NCI-H1436 (cell line): Measurements from ENCODE around the gene SNX20.
A peak's percentile ranks its signal among the peaks of the same experiment; 100 is the strongest.

Experiments
- DNase-seq: peaks from one replicate; lab custom pipeline; 2025; lab: John Stamatoyannopoulos, UW

The SNX20 gene

DNA sequence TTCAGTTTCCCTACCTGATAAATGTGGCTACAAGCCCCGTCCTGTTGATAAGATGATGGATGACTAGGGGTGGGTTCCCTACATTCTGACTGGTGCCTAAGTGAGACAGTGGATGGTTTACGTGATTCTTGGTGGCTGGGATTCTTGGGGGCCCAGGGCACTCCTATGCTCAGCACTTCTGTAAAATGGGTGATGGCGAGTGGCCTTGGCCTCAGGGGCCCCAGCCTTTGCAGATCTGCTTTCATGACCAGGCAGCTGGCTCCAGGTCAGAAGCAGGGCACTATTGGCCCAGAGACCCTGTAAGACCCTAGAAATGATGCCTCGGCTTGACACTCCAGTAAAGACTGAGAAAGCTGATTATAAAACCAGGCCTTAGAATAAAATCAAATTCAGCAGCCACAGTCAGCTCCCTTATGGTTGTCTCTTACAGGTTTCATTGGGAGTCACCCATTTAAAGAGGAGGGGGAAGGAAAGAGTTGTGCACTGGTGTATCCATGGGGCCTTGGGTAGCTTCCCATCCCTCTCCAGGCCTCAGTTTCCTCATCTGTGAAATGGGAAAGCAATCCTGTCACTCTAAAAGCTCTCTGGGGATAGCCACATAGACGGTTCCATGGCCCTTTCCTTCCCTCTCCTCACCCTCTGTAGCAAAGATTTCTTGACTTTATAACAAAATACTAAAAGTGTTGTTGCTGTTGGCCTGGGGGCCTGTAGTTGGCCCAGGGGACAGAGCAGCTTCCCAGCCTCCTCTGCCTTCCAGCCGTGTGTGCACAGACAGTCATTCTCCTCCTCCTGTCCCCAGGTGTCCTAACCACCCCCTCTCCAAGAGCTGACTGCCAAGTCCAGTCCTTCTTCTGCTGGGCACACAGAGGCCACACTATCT is 1.2 kb downstream of the SNX20 start:
- no peak for DNase-seq

DNA sequence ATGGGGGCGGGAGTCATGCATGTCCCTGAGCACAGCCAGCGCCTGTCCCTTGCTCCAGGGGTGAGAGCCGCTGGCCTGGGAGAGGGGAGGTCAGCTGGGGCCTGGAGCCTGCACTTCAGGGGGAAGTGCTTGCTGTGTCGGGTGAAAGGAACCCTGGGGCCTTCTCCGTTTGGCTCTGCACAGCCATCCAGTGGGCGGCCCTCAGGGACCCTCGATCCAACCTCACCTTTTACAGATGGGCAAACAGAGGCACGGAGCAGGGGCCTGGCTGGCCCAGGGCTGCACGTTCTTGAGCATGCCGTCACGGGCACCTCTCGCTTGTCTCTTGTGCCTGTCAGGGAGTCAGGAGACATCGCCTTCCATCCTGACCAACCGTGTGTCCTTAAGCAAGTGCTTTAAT is 1.8 kb downstream of the SNX20 start:
- no peak for DNase-seq

DNA sequence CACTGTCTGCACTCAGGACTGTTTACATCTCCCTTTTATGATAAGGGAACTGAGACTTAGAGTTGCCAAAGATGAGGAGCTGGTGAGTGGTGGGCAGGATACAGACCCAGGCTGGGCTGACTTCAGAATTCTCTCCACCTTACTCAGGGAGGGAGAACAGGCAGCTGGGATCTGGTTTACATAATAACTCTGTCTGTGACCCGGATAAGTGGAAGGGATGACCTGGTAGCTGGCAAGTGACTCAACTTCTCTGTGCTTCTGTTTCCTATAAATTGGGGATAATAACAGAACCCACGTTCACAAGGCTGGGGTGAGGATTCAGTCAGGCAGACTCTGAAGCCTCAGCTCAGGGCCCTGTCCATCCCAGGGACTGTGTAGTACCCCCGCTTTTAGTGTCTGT is 2.6 kb downstream of the SNX20 start:
- DNase-seq = no peak

DNA sequence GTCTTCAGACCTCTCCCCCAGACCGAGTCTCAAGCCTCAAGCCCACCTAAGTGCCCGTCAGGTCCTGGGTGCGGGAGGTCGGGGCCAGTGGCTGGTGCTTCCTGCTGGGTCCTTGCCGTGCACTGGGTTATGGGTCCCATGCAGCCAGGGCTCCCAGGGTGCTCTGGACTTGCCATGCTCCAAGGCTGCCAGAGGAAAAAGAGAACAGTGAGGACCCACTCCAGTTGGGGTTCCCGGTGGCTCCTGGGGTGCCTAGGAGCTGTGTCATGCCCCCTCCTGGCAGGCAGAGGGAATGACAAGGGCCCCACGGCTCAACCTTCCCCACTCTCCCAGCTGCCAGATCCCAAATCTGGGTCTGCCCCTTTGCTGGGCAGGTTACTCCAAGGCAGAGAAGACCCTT is 3.8 kb downstream of the SNX20 start:
- no peak for DNase-seq

DNA sequence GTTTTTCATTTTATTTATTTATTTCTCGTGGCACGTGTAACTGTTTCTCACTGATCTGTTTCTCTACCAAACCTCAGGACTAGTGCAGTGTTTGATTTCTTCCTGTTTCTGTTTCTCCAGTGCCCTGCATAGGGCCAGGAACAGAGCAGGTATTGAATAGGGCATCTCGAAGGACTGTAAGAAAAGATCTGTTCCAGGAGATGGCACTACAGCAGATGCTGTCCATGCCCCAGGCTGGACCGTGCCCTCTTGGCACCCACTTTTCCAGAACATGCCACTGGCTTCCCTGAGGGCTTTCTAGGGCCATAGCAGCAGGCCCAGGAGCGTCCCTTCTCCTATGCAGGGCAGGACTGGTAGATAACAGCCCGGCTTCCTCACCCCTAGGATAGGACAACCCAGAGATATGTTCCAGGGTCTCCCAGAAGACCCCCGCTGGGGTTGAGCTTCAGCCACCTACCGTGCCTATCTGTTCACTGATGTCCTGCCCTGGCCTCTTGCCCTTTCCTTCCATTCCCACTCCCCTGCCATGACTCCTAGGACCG is 4.4 kb downstream of the SNX20 start:
- DNase-seq = no peak

DNA sequence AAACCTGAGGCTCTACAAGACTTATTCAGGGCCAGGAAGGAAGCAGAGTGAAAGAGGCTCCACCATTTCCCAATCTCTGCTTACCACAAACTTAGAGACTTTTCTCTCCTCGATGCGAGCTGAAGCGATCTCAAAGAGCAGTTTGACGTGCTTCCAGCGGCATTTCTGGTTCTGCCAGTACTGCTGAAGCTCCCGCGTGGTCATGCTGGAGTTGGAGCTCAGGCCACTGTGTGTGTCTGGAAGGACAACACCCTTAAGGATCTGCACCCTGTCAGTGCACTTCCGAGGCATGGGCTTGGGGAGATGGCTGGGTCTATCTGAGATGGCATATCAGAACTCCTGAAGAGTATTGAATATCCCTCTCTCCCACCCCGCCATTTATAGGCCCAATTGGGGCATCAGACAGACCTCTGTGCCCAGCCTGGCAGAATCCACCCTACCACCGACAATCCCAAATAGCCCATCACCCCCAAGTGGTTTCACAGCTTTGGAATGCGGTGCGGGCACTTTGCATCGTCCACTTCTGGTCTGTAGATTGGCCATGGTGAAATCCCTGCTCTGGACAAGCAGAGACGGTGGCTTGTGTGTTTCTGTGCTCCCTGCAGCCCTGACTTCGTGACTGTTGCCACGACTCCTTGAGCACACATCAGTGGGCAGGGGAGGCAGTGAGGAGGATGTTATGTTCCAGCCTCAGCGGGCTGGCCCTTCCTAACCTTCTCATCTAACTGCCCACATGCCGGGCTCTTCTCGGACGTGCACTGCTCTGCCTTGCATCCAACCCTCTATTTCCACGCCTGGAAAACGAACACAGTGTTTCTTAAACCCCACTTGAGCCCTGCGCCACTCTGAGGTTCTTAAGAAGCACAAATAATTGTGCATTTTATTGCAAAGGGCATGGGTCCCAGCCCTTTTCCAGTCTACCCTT is 5.2 kb downstream of the SNX20 start:
- no peak for DNase-seq

DNA sequence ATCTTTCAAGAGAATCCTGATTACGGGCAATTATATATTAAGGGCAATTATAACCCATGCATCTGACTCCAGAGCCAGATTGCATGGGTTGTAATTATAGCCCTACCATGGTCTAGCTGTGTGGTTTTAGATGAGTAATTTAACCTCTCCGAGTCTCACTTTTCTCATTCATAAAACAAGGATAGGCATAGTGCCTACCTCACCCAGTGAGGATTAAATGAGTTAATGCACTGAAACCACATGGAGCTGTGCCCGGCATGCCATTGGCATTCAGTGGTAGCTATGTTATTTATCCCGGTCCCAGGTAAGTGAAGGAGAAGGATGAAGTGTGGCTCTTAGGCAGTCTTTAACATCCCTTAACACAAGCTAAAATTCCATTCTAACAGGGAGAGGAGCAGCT is 6.3 kb downstream of the SNX20 start:
- no peak for DNase-seq

DNA sequence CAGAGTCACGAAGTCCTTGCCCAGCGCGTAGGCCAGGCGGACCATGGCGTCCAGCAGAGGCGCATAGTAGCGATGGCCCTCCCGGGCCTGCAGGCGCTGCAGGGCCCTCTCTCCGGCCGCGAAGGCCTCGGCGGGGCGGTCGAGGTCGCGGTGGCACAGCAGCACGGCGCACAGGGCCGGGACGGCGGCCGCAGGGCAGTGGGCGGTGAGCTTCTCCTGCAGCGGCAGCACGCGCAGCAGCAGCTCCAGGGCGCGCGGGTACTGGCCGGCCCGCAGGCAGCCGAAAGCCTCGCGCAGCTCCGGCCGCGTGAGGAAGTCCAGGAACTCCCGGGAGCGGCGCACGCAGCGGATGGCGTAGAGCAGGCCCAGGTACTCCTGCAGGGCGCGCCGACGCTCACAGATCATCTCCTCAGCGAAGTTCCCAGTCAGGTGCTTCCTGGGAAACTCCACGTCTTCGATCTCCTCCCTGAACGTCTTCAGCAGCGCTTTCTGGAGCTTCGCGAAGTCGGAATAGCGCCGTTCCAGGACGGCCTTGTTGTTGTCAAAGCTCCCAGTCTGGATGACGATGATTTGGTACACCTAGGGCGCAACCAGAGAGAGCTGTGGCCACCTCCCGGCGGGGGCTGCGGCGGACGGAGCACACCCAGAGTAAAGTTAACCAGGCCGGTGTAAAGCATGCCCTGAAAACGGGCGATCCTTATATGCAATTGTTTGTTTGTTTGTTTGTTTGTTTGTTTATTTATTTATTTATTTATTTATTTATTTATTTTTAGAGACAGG is 7.4 kb downstream of the SNX20 start:
- DNase-seq = no peak

DNA sequence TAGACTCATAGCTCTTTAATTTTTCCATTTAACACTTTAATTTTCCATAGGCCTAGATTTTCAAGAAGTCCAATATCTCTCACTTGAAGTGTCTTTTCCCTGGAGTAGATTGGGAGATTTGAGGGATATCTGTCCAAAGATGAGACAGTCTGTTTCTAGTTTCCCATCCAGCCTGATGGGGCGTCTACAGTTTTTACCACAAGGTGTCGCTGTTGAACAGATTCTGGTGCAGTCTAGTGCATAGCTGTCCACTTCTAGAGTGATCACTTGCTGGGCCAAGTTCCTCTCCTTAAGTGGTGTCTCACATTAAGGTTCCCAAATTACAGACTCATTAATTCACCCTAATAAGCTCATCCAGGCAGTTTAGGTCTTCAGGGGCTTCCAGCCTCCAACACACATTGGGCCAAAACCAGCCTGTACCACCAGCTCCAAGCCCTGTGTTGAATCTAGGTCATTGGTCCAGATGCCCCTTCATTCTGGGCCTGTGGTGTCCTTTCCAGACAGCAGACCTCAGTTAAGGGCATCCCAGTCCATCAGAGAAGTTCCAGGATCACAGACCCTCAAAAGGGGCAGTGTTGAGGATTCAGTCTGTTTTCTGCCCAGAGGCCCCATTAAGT is 9.4 kb downstream of the SNX20 start:
- no peak for DNase-seq

DNA sequence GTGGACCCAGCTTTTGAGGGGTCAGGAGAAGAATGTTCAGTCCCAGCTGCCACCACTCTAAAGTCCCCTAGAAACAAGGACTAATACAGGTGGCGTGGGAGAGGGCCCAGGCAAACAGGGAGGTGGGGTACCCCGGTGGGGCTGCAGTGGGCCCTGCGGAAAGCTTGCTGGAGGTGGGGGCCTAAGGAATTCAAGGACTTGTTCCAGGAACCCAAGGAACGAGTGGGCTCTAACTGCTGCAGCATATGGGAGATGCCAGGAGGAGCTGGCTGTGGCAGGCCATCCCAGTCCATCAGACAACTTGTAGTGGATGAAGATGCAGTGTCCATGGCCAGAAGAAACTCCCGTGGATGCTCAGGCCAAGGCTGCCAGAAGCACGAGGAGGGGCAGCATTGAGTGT is 10.6 kb downstream of the SNX20 start:
- DNase-seq = no peak

DNA sequence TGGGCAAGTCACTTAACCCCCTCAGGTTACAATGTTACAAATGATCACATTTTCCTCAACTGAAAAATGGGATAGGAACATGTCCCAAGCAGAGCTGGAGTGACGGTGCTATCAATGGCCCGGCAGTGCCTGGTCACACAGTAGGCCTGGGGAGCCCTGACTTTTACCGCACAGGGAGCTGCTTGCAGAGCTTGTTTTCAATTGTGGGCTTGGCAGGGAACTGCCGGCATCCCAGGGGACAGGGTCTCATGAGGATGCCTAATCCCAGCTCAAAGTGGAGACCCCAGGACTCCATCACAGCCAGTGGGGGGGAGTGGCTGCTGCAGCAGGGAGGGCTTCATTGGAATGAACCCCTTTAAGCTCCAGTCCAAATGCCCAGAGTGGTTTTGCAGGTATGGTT is 11.4 kb downstream of the SNX20 start:
- no peak for DNase-seq

DNA sequence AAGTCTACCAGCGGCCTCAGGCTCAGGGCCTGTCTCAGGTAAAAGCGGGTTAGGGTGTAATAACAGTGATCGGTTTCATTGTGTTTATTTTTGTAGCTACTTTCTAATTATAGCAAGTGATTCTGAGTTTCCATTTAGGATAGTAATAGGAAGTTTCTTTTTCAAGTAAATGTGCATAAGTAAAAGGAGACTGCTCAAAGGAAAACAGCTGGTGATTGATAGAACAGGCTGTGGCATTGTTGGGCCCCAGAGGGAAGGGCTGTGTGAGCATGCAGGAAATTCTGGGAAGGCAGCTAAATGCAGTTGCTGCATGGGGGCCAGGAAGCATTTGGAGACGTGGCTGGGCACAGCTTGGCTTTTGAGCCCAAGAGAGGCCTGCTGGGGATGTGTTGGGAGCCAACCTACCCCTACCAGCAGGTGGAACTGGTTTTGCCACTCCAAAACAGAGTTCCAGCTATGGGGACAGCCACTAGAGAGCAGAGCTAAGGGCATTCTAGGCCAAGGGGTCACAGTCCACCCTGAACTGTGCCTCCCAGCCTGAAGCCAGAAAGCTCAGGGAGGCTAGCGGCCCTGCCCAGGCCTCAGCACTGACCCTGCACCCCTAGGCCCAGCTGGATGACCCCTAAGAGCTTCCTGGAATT is 12.6 kb downstream of the SNX20 start:
- no peak for DNase-seq

DNA sequence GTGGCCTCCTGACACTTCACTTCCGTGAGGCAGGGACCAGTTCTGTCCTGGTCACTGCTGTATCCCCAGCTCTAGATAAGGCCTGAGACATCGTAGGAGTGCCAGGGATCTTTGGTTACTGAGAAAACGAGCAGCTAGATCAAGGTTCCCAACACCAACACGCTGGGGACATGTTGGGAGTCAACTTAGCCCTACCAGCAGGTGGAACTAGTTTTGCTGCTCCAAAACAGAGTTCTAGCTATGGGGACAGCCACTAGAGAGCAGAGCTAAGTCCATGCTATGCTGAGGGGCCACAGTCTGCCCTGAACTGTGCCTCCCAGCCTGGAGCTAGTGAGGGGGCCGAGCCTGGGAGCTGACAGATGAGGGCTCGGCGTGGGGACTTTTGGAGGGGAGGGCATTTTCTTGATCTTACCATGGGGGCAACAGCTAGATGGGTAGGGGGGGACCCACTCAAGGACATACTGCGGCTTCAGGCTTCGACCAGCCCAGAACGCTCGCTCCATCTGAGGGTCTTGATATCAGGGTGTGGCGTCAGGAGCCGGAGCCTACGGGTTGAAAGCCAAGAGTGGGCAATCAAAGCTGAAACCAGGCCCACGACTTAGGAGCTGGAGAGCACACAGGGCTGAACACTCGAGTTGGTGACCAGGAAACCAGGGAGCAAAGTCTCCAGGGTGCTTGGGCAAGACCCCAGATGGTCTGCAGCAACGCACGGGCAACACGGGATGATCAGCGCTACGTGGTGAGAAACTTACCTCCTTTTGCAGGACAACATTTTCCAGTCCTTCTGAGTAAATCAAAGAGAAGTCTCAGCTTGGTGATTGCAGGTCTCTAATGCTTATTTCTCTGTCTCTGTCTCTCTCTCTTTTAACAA is 13.4 kb downstream of the SNX20 start:
- no peak for DNase-seq

DNA sequence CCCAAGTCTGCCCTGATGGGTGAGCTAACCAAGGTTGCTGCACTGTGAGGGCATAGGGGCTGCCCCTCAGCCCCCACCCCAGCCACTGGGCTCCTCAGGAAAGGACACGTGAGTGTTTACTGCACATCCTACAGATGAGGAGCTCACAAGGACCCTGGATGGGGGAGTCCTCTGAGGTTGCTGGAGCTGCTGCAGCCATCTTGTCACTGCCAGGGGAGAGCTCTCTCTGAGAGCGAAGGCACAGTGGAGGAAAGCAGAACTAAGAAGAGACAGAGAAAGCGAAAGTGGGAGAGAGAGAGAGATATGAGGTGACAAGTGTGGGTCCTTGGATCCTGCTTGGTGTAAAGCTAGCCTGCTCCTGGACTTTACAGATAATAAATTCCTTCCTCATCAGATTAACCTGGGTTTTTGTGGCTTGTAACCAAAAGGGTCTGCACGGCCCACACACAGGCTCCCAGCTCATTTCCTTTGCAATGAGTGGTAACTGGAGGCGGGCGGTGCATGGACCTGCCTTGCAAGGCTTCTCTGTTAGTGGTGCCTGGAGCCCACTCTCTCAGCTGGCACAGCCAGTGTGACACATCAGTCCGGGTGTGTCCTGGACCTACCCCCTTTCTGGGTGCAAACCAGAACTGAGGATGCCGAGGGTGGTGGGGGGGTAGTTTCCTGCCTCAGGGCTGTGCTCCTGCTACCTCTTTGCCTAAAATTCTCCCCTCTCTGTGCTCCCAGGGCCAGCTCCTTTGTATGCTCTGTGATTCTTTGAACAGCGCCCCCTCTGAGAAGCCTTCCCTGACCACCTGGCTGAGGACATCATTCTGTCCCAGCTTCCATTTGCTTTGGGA is 14.2 kb downstream of the SNX20 start:
- no peak for DNase-seq

DNA sequence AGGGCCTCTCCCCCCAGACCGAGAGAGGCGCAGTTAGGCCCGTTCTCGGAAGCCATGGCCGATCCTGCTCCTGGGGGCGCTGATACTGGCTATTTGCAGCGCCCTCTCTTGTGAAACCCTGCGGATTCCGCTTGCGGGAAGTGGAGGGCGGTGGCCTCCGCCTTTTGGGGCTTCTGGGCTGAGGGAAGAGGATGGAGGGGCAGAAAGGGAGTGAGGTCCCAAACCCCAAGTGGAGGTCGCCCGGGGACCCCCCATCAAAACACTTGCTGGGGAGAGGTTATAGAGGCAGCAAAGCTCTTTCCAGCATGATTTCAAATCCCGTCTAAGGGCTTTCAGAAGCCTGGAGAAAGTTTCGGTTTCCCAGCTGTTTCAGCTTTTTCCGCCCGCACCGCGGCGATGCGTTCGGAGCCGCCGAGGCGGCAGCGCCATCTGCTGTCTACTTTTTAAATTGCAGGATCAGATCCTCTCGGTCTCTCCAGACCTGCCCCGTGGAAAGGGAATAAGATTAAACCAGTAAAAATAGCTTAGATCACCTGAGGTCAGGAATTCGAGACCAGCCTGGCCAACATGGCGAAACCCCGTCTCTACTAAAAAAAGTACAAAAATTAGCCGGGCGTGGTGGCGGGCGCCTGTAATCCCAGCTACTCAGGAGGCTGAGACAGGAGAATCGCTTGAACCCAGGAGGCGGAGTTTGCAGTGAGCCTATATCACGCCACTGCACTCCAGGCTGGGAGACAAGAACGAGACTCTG is 15.8 kb downstream of the SNX20 start:
- peak; percentile 19 for DNase-seq

DNA sequence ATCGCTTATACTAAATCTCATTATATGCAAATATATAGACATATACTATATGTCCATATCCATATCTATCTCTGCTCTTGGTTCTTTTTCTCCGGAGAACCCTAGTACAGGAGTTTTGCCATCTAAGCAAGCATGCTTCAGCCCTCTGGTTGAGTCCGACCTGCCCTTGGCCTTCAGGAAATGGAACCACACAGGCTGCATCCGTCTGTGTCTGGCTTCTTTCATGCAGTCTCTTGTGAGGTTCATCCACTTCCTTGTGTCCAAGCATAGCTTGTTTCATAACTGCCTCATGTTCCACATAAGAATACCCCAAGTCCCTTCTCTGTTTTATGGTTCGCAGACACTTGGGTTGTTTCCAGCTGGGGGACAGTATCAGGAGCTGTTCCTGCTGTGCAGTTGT is 16.8 kb downstream of the SNX20 start:
- no peak for DNase-seq

DNA sequence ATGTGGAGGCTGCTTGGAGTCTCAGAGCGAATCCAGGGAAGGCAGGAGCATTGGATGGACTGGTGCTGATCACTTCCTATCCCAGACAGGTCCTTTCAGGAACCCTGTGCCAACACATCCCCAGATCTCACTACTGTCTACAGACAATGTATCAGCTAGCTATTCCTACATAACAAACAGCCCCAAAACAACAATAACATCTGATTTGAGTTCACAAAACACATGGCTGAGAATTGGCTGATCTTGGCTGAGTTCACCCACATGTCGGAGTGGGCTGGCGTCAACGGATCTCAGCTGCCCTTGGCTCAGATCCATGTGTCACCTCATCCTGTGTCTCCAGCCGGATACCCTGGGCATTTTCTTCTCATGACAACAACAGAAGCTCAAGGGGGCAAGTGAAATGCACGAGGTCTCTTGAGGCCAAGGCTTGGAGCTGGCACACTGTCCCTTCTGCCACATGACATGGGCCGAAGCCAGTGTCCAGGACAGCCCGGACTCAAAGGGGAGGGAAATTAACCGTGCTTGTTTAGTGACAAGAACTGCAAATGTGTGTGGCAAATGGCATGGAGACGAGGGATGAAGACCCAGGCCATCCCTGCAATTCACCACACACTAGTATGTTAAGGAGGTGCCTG is 18.7 kb downstream of the SNX20 start:
- DNase-seq = no peak

DNA sequence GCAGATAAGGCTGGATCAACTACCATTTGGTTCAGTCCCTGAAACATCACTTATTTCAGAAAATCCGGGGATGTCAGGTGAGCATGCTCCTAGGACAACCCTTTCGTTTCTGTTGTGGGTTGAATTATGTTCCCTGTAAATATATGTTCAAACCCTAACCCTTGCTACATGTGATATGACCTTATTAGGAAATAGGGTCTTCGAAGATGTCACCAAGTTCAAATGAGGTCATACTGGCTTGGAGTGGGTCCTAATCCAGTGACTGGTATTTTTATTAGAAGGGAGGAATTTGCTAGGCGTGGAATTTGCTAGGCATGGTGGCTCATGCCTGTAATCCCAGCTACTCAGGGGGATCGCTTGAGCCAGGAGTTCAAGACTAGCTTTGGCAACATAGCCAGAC is 21.3 kb downstream of the SNX20 start:
- no peak for DNase-seq
